ENCODE data around the gene MAD1L1.

- TF ChIP-seq CTCF (IDR thresholded peaks at IDR 0.05) (no peak), POLR2A (IDR thresholded peaks at IDR 0.05) (no peak)
Observed at GRCh38 chr7:2199528-2199927, 33.2 kb downstream of the MAD1L1 start.
